Omental fat pad (tissue), 4 donors: ENCODE data around the gene CAMSAP1. TPM values are rescaled to one million over a fixed set of nuclear protein-coding genes. Genes with fewer than 3 reads are reported as not detected.

Source experiments
- ATAC-seq: fragments of 150-250 bp; one replicate; pipeline ENCODE4 v1.9.1; 2016; ENCODE audit warnings: mild to moderate bottlenecking, moderate library complexity; ENCODE audit not compliant: low FRiP score
- DNase-seq: peaks from one replicate; pipeline ENCODE4 v3.0.0-alpha.2; 2019; ENCODE audit warnings: low spot score
- total RNA-seq, 4 donors: library from RNA; depleted of rRNA; stranded (reverse); fragments of >200 nt; gene quantifications; one replicate each; pipeline ENCODE4 v1.1.0, GENCODE V29; 2016
- TF ChIP-seq, protein P1 (sequence below), 3 donors: fragments of 450-650 bp; IDR thresholded peaks; one replicate each; pipeline ENCODE4 v1.5.1; 2016 to 2017; ENCODE audit warnings: antibody characterized with exemption in 3 of 3, mild to moderate bottlenecking in 3 of 3, moderate library complexity in 2 of 3

CAMSAP1 gene
- total RNA-seq, 4 donors from 2014 or later = 22.3 to 52.5 (median 33.2) TPM

- TF ChIP-seq, protein P1, sequence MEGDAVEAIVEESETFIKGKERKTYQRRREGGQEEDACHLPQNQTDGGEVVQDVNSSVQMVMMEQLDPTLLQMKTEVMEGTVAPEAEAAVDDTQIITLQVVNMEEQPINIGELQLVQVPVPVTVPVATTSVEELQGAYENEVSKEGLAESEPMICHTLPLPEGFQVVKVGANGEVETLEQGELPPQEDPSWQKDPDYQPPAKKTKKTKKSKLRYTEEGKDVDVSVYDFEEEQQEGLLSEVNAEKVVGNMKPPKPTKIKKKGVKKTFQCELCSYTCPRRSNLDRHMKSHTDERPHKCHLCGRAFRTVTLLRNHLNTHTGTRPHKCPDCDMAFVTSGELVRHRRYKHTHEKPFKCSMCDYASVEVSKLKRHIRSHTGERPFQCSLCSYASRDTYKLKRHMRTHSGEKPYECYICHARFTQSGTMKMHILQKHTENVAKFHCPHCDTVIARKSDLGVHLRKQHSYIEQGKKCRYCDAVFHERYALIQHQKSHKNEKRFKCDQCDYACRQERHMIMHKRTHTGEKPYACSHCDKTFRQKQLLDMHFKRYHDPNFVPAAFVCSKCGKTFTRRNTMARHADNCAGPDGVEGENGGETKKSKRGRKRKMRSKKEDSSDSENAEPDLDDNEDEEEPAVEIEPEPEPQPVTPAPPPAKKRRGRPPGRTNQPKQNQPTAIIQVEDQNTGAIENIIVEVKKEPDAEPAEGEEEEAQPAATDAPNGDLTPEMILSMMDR (IDR thresholded peaks at IDR 0.05) = no peak
- ATAC-seq (no peak), DNase-seq (no peak)
These were observed 16.9 kb downstream of the CAMSAP1 start for GRCh38 chr9:135890190-135891026.

DNA sequence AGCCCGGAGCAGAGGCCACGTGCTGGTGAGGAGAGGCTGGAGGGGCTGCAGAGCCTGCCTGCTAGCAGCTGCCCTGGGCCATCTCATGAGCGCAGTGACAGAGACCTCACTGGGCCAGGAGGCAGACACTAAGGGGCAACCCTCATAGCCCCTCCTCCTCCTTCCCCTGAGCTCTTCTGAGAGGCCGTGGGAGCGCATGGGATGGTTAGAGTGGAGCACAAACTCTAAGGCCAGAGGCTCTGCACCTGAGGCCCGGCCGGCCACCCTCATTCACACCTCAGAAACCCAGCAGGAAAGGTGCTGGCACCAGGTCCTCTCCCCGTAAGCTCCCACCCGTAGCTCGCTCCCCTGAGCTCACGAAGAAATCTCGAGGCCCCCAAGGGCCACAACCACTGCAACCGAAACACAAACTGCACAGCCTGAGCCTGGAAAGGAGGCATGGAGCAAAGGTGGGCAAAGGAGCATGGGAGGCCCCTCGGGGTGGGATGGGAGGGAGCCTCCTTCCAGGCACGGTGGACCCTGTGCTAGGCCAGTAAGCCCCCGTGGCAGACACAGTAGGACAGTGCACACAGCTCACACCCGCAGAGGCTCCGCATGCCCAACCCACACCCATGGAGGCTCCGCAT lies 17.7 kb downstream of the CAMSAP1 start:
- DNase-seq (no peak), ATAC-seq (no peak)
- TF ChIP-seq, protein P1 (IDR thresholded peaks at IDR 0.05) = no peak

- no peak for DNase-seq
- TF ChIP-seq, protein P1 (IDR thresholded peaks at IDR 0.05) = no peak
- no peak for ATAC-seq
These were observed 18.5 kb downstream of the CAMSAP1 start for GRCh38 chr9:135888766-135889394.

DNA sequence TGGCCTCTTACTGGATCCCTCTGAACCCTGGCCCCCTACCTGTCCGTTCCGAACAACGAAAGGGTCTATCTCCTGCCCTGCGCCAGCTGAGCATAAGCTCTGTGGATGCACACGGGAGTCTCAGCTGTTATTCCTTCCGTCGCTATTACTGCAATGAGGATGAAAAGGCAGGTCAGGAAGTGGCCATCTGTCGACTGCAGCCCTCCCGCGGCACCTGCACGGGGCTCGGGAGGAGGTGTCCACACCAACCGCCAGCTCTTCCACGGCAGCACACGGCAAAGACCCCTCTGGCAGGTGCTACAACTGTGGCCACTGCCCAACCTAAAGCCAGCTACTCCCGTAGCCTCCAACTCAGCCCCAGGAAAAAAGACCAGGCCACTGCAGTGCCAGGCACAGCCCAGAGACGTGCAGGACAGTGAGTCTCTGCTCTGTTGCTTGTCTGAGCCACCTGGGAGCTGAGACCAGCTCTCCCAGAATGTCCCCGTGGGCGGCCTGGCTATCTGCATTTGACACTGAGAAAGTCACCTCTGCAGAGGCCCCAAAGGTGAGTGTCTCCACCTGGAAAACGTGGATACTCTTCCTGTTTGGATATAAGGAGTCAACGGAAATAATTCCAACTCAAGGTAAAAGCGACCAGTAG lies 19.1 kb downstream of the CAMSAP1 start:
- TF ChIP-seq, protein P1 (IDR thresholded peaks at IDR 0.05) = no peak
- DNase-seq (no peak), ATAC-seq (no peak)

DNA sequence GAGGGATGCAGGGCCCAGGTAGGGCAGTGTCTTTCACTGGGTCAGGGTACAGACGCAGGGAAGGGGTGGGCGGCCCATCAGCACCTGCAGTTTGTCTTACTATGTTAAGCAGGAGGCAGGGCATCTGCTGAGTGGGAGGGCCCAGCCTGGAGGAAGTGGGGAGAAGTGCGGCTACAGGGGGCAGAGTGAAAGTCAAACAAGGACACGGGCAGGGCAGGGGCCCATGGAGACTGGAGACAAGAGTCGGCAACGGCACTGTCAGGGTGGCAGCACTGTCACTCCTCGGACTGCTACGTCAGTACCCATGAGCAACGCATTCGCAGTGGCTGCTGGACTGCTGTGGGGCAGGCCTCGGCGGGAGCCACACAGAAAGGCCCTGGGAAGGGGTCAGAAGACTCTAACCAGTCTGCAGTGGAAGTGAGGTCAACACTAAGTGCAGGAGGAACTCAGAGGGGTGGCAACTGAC lies 19.7 kb downstream of the CAMSAP1 start:
- TF ChIP-seq, protein P1 (IDR thresholded peaks at IDR 0.05) = no peak
- DNase-seq = no peak
- no peak for ATAC-seq

- DNase-seq (no peak), ATAC-seq (no peak)
These were observed 20.3 kb downstream of the CAMSAP1 start for GRCh38 chr9:135887021-135887507.

More at GRCh38 chr9:135887021-135887507, 20.3 kb downstream of the CAMSAP1 start:
- TF ChIP-seq, protein P1 (IDR thresholded peaks at IDR 0.05) = no peak
